ENCODE measurements around the gene MTX1.

DNA sequence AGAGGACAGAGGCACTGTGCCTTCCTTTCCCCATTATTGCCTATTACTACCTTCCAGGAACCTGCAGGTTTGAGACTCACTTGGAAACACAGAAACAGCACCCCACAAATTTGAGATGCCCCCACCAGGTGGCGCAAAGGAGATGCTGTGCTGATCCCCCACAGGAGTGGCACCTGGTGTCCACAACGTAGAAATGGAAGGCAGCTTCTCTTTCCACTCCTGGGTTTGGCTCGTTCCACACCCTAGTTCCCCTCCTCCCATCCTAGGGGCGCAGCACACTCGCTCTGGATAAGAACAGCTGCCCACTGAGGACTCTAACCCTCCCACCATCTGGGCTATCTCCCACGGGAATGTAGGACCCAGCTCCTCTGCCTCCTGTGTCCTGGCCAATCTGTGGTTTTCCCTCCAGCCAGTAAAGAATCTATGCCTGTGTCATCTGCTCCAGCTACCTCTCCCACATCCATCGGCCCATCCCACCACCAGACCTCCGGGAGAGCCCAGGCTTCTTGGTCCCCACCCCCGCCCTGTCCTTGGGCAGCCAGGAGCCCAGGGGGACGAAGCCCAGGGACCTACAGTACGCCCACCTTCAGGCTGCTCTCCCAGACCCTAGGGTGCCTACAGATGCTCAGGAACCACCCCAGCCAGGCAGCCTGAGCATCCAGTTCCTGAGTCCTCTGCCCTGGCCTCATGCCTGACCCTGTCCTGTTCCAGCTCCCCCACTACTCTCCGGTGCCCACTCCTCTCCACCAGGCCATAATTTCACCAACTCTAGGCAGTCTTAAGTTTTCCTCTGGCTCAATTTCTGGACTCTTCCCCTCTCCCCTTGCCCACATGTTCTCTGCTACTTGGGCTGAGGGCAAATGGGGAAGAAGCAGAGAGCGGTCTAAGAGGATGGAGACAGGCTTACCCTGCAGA lies 1.3 kb upstream of the MTX1 start:
- TF ChIP-seq, protein P1, sequence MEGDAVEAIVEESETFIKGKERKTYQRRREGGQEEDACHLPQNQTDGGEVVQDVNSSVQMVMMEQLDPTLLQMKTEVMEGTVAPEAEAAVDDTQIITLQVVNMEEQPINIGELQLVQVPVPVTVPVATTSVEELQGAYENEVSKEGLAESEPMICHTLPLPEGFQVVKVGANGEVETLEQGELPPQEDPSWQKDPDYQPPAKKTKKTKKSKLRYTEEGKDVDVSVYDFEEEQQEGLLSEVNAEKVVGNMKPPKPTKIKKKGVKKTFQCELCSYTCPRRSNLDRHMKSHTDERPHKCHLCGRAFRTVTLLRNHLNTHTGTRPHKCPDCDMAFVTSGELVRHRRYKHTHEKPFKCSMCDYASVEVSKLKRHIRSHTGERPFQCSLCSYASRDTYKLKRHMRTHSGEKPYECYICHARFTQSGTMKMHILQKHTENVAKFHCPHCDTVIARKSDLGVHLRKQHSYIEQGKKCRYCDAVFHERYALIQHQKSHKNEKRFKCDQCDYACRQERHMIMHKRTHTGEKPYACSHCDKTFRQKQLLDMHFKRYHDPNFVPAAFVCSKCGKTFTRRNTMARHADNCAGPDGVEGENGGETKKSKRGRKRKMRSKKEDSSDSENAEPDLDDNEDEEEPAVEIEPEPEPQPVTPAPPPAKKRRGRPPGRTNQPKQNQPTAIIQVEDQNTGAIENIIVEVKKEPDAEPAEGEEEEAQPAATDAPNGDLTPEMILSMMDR (IDR thresholded peaks at IDR 0.05), result peak; percentile 88
- TF ChIP-seq MAX (IDR thresholded peaks at IDR 0.05; ENCODE audit: low read depth), result no peak

Data from SK-N-SH (cell line).